ENCODE results near the gene CRK. TPM values are rescaled to one million over a fixed set of nuclear protein-coding genes. Genes with fewer than 3 reads are reported as not detected.

Gene CRK
- total RNA-seq = 81.7 and 84.9 TPM in 2 replicates

DNA sequence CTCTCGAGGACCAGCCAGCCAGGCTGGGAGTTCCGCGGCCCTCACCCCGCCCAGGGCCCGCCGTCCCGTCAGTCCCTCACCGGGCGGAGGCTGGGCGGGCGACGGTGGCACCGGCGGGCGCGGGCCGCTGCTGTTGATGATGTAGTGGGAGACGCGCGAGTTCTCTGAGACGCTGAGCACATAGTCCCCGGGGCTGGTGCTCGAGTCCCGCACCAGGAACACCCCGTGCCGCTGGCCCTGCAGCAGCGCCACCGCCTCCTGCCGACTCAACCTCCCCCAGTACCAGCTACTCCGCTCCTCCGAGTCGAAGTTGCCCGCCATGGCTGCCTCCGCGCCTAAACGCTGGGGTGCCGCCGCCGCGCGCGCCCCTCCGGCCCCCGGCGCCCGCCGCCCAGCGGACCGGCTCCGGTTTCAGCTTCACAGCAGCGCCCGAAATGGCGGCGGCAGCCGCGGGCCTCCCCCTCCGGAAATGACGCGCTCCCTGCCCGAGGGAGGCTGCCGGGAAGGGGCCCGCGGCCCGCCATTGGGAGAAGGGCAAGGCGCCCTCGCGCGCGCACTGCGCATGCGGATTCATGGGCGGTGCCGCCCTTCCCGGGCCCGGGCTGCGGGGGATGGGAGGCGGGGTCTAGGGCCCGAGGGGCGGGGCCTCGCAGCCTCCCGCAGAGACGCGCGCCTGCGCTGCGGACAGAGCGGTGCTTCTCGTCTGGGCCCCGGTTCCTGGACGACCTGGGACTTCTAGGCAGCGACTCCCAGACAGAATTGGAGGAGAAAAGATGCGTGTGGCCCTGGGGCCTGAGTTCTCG, at the start of gene CRK:
Gene CRK, minus strand, starts transcription at position 436 of the 803 bp plus-strand sequence. Its CDS starts 115 bp downstream, at position 321.
- Histone ChIP-seq H3K27me3 (ENCODE audit: control insufficient read depth, insufficient read depth, low read length) (no peaks in the 10 kb centered on the region), H3K4me3 (ENCODE audit: low read depth, low read length) (peak within 1 kb of the TSS; percentile 92), H3K36me3 (ENCODE audit: control insufficient read depth, insufficient read depth, low read length) (no peaks in the 10 kb centered on the region)
- no peak for TF ChIP-seq CTCF (IDR thresholded peaks at IDR 0.05; ENCODE audit: insufficient read depth, low read length, poor library complexity, severe bottlenecking)
- no peak for DNase-seq (ENCODE audit: low read depth)

GRCh38 chr17:1505586-1505985, 49.6 kb upstream of the CRK start:
- DNase-seq (ENCODE audit: low read depth) = no peak
- H3K27me3 ChIP-seq (ENCODE audit: control insufficient read depth, insufficient read depth, low read length) = no peaks in the 10 kb centered on the region
- H3K4me3 ChIP-seq (ENCODE audit: low read depth, low read length) = no peak overlapping the region
- no peaks in the 10 kb centered on the region for H3K36me3 ChIP-seq (ENCODE audit: control insufficient read depth, insufficient read depth, low read length)
- TF ChIP-seq CTCF (IDR thresholded peaks at IDR 0.05; ENCODE audit: insufficient read depth, low read length, poor library complexity, severe bottlenecking) = no peak

DNA sequence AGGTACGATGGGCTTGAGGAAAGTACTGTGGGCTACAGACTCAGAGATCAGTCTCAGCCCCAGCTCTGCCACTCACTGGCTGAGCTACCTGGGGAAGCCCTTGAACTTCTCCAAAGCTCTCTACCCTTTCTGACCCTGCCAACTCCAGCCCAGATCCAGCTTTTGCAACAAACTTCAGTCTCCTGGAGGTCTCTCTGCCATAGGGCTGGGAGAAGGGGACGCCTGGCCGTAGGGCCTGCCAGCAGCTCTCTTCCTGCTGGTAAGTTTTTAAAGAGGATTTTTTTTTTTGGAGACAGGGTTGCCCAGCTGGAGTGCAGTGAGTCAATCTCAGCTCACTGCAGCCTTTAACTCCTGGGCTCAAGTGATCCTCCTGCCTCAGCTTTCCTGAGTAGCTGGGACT, 48.8 kb upstream of the CRK start:
- no peak for DNase-seq (ENCODE audit: low read depth)
- TF ChIP-seq CTCF (IDR thresholded peaks at IDR 0.05; ENCODE audit: insufficient read depth, low read length, poor library complexity, severe bottlenecking) = no peak
- Histone ChIP-seq H3K36me3 (ENCODE audit: control insufficient read depth, insufficient read depth, low read length) (no peaks in the 10 kb centered on the region), H3K4me3 (ENCODE audit: low read depth, low read length) (no peak overlapping the region), H3K27me3 (ENCODE audit: control insufficient read depth, insufficient read depth, low read length) (no peaks in the 10 kb centered on the region)

DNA sequence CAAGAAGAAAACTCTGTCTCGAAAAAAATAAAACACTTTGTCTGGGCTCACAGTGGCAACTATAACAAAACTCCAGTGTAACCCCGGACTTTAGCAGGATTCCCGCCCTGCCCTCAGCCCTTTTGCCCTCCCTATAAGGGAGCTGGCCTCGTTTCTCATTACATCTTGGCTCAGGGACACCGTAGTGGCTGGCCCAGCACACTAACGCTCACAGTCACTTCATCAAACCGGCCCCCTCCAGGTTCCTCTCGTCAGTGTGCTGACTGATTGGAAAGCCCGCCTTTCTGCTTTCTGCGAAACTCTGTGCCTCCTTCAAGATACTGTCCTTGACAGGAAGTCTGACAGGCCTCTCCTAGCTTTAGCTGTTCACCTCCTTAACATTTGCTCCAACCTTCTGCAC, 47.7 kb upstream of the CRK start:
- no peak for DNase-seq (ENCODE audit: low read depth)
- Histone ChIP-seq H3K36me3 (ENCODE audit: control insufficient read depth, insufficient read depth, low read length) (no peaks in the 10 kb centered on the region), H3K27me3 (ENCODE audit: control insufficient read depth, insufficient read depth, low read length) (no peaks in the 10 kb centered on the region), H3K4me3 (ENCODE audit: low read depth, low read length) (no peak overlapping the region)
- no peak for TF ChIP-seq CTCF (IDR thresholded peaks at IDR 0.05; ENCODE audit: insufficient read depth, low read length, poor library complexity, severe bottlenecking)

DNA sequence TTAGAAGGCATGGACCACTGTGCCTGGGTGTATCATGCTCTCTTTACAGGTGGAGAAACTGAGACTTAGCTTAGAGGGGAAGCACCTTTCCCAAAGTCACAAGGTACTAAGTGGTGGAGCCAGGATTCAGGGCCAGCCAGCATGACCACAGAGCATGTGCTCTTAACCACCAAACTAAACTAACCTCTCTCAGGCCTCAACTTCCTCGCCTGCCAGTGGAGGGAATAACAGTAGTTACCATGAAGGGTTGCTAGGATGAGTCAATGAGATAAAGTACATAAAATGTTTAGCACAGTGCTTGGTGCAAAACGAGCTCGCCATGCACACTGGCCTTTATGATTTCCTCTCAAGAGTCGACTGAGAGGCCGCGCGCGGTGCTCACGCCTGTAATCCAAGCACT, 42.8 kb upstream of the CRK start:
- no peak for DNase-seq (ENCODE audit: low read depth)
- TF ChIP-seq CTCF (IDR thresholded peaks at IDR 0.05; ENCODE audit: insufficient read depth, low read length, poor library complexity, severe bottlenecking) = no peak
- no peak overlapping the region for H3K4me3 ChIP-seq (ENCODE audit: low read depth, low read length)
- H3K27me3 ChIP-seq (ENCODE audit: control insufficient read depth, insufficient read depth, low read length) = no peaks in the 10 kb centered on the region
- H3K36me3 ChIP-seq (ENCODE audit: control insufficient read depth, insufficient read depth, low read length) = no peaks in the 10 kb centered on the region

DNA sequence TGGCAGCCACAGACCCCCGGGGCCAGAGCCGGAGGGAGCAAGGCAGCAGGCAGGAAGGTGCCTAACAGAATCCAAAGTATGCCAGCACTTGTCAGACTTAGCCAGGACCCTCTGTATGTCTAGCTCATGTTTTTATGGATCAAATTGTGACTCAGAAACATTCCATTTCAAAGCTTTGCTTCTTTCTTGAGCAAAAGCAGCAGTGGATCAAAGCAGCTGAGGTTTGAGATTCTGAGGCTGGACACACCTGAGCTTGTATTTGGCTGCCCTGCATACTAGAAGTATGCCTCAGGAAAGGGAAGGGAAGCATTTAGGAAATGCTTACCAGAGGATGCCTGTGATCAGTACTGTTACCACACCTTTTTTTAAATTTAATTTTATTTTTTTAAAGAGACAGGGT, 42.2 kb upstream of the CRK start:
- no peak for DNase-seq (ENCODE audit: low read depth)
- H3K4me3 ChIP-seq (ENCODE audit: low read depth, low read length) = no peak overlapping the region
- no peaks in the 10 kb centered on the region for H3K27me3 ChIP-seq (ENCODE audit: control insufficient read depth, insufficient read depth, low read length)
- no peaks in the 10 kb centered on the region for H3K36me3 ChIP-seq (ENCODE audit: control insufficient read depth, insufficient read depth, low read length)
- TF ChIP-seq CTCF (IDR thresholded peaks at IDR 0.05; ENCODE audit: insufficient read depth, low read length, poor library complexity, severe bottlenecking) = no peak

Data from kidney epithelial cell (primary cell).